LoVo (cell line): ENCODE results near the gene VAV3.

ENCODE experiments used
- DNase-seq: peaks from one replicate; pipeline ENCODE4 v3.0.0-alpha.2; 2016; ENCODE audit warnings: low spot score

VAV3 gene

GRCh38 chr1:107647012-107647411 is 318.0 kb downstream of the VAV3 start:
- no peak for DNase-seq

DNA sequence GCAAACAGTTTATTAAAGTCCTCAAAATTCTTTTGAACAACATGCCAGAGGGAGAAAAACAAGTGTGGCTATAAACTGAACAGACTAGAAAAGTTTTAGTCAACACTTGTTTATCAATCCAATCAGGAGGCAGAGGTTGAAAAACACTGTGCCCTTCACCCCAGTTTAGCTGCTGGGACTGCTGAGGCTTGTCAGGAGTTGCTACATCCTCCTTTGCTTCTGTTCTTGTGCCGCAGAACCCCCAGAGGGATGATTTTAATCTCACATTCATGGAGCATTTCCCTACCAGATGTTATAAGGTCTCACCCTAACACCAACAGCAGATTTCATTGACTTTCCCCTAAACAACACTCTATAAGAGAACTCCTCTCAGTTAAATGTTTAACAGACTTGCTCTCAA is 321.2 kb downstream of the VAV3 start:
- DNase-seq: no peak

- DNase-seq: no peak
These were observed 324.8 kb downstream of the VAV3 start for GRCh38 chr1:107640207-107640606.

GRCh38 chr1:107637101-107637500 is 327.9 kb downstream of the VAV3 start:
- no peak for DNase-seq

GRCh38 chr1:107633596-107633995 is 331.4 kb downstream of the VAV3 start:
- DNase-seq: no peak

DNA sequence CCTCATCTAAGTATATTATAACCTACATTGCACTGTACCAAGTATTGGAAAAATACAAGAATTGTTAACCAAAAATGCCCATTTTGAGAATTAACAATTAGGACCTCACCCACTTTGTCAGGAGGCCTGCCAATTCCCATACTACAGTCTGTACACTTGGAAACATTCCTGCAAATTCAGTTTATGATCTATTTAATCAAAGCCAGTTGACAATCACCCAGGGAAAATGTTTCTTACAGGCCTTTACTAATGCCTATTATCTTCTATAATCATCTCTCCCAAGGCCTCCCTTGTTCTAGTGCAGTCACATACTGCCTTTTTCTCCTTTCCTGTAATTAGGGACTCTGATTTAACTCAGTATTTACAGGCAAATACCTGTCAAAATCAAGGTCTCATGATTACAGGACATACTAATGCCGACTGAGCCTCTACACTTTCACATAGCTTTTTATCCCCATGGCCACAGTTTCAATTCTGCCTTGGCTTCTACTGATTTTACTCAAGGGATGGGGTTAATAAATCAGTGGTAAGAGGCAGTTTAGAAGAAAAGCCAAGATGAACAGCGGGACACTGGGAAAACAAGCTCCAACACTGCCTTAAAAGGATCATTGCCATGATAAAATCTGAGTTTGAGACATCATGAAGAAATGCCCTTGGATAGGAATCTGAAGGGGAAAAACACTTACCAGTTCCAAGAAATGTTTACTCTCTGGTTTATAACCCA is 338.7 kb downstream of the VAV3 start:
- DNase-seq: no peak

DNA sequence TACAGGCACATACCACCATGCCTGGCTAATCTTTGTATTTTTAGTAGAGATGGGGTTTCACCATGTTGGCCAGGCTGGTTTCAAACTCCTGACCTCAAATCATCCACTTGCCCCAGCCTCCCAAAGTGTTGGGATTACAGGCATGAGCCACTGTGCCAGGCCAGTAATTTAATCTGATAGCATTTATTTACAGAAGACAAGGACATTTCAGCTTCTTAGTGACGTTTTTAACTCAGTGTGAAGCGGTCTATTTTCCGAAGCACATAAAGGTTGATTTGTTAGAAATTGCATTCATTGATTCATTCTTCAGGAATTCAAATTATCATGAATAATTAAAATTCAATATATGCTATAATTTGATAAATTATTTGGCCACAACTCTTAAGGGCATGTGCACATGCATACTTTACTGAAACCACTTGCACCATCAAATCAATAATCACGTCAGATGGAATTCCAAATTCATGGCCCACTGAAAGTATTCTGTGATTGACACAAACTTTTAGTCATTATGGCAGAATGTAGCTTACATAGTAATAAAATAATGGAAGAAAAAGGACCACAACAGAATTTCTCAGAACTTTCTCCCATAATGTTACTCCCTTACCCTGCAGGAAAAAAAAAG is 339.5 kb downstream of the VAV3 start:
- no peak for DNase-seq

GRCh38 chr1:107623431-107623830 is 341.5 kb downstream of the VAV3 start:
- no peak for DNase-seq

DNA sequence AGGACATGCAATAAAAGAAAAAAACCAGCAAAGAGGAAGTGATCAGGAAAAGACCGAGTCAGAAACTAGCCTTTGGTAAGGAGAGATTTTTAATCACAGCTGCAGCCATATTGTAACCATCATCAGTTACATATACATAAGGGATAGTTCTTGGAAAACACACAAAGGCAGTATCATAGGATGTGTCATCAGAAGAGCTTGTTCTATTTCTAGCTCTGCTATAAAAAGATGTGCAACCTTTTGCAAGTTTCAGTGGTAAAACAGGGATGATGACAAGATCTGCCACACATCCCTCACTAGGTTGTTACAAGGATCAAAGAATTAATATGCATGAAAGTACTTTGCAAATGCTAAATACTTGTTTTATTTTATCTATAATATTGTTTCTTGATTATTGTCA is 342.0 kb downstream of the VAV3 start:
- no peak for DNase-seq

DNA sequence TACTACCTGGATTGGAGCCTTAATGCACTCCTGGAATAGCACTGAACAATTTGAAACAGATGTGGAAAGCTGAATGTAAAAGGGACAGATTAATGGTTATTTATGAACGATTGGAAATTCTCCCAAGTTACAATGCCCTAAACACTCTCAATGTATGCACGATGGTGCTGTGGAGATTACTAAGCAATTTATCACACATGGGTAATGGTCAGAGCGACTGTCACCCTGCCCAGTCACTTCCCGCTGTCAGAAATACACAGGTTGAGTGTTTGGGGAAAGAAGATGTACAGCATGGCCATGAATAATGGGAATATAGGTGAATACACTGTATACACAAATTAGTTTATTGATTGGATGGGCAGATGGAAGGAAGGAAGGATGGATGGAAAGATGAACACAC is 342.4 kb downstream of the VAV3 start:
- no peak for DNase-seq

DNA sequence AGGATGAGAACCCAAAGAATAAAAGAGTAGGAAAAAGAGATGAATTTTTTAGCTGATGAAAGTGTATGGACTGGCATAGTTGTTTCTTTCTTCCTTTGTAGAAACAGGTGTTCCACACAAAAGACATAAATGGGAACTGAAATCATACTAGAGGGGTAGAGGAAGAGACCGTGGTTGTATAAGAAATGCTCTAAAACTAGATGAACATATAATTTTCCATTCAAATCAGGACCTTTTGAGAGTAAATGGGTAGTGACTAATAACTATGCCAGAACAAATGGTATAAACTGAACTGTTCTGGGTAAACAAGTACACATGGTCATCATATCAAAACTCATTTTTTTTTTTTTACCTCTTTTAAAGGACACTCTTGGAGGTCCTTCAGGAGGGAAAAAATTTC is 344.2 kb downstream of the VAV3 start:
- no peak for DNase-seq

DNA sequence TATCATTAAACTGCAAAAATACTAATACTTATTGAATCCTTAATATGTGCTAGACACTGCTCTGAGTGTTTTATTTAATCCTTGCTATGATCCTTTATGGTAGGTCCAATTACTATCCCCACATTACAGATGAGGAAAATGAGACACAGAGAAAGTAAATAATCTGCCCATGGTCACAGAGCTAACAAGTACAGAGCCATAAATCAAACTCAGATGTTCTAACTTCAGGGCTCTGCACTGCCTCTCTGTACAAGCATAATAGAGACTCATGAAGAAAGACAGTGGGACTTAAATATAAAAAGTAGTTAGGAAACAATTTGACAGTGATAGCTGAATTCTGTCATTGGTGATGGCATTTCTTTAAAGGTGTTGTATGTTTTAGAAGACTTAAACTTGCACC is 346.4 kb downstream of the VAV3 start:
- no peak for DNase-seq

DNA sequence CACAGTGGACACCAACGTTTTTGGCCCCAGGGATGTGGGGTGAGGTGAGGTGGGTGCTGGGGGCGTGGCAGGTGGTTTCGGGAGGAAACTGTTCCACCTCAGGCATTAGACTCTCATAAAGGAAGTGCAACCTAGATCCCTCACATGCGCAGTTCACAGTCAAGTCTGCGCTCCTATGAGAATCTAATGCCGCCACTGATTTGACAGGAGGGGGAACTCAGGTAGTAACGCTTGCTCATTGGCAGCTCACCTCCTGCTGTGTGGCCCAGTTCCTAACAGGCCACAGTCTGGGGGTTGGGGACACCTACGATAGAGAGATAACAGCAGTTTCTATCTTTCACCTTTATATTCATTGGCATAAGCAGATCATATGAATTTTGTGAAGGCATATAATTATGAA is 347.1 kb downstream of the VAV3 start:
- no peak for DNase-seq

GRCh38 chr1:107617456-107617855 is 347.5 kb downstream of the VAV3 start:
- DNase-seq: no peak

DNA sequence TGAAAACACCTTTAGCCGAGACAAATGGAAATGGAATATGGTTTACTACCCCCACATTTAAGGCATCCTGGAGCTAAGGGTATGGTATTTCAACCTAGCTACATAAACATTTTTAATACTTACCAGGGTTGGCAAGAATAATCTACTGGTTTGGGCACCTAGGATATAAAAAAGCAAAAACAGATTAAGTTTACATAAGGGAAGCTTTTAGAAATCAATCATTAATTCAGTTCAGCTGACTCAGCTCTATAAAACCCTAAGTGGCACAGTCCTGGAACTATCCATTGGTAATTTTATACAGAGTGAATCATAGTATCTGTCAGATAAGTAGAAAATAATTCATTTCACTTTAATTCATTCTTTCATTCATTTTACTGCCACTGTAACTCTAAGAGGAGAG is 355.2 kb downstream of the VAV3 start:
- peak; percentile 15 for DNase-seq

DNA sequence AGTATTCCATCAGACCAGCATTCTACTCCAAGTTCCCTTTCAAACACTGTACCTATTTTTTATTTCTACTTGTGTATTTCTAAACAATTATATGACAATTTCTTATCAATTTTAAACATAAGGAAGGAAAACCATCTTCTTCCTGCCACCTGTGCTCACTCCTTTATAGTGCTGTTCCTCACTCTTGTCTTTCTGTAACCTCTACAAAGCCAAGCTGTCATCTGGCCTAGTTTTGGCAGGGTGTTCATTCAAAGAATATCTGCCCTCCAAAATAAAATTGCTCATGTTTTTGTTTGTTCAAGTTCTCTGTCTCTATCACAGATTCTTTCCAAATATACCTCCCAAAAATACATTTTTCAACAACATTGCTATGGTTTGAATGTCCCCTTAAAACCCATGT is 360.2 kb downstream of the VAV3 start:
- DNase-seq: no peak

DNA sequence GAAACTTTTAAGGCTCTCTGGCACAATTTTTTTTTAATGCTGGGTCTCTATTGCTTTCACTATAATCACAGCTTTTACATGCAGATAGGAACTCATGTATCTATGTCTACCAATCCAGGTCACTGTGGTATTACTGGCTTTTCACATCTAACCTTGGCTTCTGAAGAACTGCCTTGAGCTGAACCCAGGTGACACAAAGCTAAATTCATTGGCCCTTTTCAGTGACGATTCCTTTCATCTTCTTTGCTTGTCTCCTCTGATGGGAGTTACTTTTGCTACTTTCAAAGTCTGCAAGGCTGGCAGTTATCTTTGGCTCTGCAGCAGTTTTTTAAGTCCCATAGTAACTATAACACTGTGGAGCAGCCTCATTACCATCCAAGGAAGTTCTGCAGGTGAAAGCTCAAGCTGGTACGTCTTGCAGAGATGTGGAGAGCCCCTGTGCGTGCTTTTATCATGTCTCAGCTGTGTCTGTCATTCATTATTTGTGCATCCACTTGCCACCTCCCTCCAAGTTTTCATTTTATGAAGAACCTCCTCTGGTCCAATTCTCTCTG is 364.3 kb downstream of the VAV3 start:
- no peak for DNase-seq

- DNase-seq: no peak
These were observed 365.8 kb downstream of the VAV3 start for GRCh38 chr1:107599220-107599619.

- DNase-seq: no peak
These were observed 367.7 kb downstream of the VAV3 start for GRCh38 chr1:107597290-107597689.

DNA sequence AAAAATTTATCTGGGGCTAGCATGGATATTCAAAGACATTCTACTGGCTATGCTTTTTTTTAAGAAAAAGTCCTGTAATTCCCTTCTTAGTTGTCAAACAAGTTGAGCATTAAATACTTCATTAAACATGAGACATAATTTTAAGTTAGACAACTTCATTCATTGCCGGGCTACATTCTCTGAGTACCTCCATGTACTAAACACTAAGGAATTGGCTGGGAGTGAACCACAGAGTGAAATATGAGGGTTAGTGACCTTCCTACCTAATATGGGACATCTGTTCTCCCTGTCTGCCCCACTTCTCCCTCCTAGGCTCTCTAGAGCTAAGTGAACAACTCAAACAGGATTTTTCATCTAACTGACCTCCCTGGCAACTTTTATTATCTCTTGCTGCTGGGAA is 370.4 kb downstream of the VAV3 start:
- DNase-seq: no peak

DNA sequence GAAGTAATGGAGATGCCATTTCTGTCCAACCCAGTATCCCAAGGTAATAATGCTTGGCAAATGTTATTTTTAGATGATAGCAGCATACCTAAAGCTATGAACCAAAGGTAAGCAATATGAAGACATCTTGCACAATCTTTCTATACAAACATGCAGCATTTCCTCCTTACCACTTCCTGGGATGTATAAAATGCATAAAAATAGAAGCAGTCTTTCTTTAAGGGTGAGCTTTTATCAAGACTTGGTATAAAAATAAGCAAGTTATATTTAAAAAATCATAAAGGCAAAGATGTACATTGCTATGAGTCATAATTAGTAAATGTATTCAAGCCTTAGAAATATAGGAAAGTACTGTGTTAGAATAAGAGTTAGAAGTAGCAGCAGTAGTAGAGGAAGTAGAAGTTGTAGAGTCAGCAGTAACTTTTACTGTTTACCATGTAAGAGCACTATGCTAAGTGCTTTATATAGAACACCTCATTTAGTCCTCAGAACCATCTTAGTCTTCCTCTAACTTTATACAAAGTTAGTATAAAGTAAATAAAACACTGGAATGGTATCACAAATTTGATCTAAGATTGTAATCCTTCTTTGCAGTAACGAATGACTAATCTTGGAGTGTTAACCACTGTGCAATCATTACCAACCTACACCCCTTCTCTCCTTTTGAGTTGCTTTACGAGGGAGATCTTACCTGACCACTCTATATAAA is 371.3 kb downstream of the VAV3 start:
- DNase-seq: peak; percentile 50

GRCh38 chr1:107590900-107591622 is 373.9 kb downstream of the VAV3 start:
- DNase-seq: no peak
